Measurements from ENCODE around the gene HOXA6. TPM values are rescaled to one million over a fixed set of nuclear protein-coding genes. Genes with fewer than 3 reads are reported as not detected.

Gene HOXA6
- total RNA-seq, 4 donors from 2014 or later = 0.66 to 0.92 TPM; not detected in 2

- intact Hi-C loops (cut with DNase I) = loop anchor here (10.0 kb wide), 2 partner anchors 835 to 905 kb away; no protein-coding TSS in a partner anchor
- H3K36me3 ChIP-seq = no peaks in the 10 kb centered on the region
- TF ChIP-seq POLR2AphosphoS5 (IDR thresholded peaks at IDR 0.05) (no peak), CTCF (IDR thresholded peaks at IDR 0.05) (no peak), EP300 (IDR thresholded peaks at IDR 0.05) (no peak), POLR2A (IDR thresholded peaks at IDR 0.05; ENCODE audit: low read depth) (no peak)
- WGBS = 53% methylated on average over 7 of the region's 7 CpGs
- no peak overlapping the region for H3K27ac ChIP-seq (replicated peaks in 1 of 4)
- H3K27me3 ChIP-seq = peaks cover 5 to 100% (median 95%) of the 10 kb centered on the region in 4 donors
- peaks cover 29 to 59% (median 46%) of the 10 kb centered on the region in 4 donors for H3K4me1 ChIP-seq
- no peaks in the 10 kb centered on the region for H3K9me3 ChIP-seq
- no peak overlapping the region for H3K4me3 ChIP-seq
- no peak for DNase-seq (ENCODE audit: extremely low spot score)
Observed at GRCh38 chr7:27189997-27190748, 42.6 kb upstream of the HOXA6 start.

- WGBS = 27% methylated on average over 7 of the region's 22 CpGs
- Histone ChIP-seq H3K4me1 (peaks cover 36 to 66% (median 54%) of the 10 kb centered on the region in 4 donors), H3K27ac (replicated peaks in 1 of 4) (no peak overlapping the region), H3K36me3 (no peaks in the 10 kb centered on the region), H3K27me3 (peaks cover 5 to 100% (median 95%) of the 10 kb centered on the region in 4 donors), H3K9me3 (no peaks in the 10 kb centered on the region), H3K4me3 (peak overlapping the region in 3 of 4 donors; percentile 20 to 27 (median 21))
- intact Hi-C loops (cut with DNase I) = no loop called here
- no peak for DNase-seq (ENCODE audit: extremely low spot score)
- TF ChIP-seq POLR2AphosphoS5 (IDR thresholded peaks at IDR 0.05) (no peak), EP300 (IDR thresholded peaks at IDR 0.05) (no peak), POLR2A (IDR thresholded peaks at IDR 0.05; ENCODE audit: low read depth) (no peak), CTCF (IDR thresholded peaks at IDR 0.05) (no peak)
Observed at GRCh38 chr7:27189295-27189996, 41.9 kb upstream of the HOXA6 start.

- intact Hi-C loops (cut with DNase I) = no loop called here
- Histone ChIP-seq H3K9me3 (no peaks in the 10 kb centered on the region), H3K4me3 (peak overlapping the region; percentile 3 to 27 (median 20)), H3K4me1 (peaks cover 44 to 71% (median 61%) of the 10 kb centered on the region in 4 donors), H3K27me3 (peaks cover 9 to 100% (median 95%) of the 10 kb centered on the region in 4 donors), H3K36me3 (no peaks in the 10 kb centered on the region), H3K27ac (replicated peaks in 1 of 4) (no peak overlapping the region)
- no peak for DNase-seq (ENCODE audit: extremely low spot score)
- WGBS = 11% methylated on average over 8 of the region's 49 CpGs
- no peak for TF ChIP-seq POLR2A (IDR thresholded peaks at IDR 0.05; ENCODE audit: low read depth)
- TF ChIP-seq EP300 (IDR thresholded peaks at IDR 0.05) = no peak
- no peak for TF ChIP-seq CTCF (IDR thresholded peaks at IDR 0.05)
- no peak for TF ChIP-seq POLR2AphosphoS5 (IDR thresholded peaks at IDR 0.05)
Observed at GRCh38 chr7:27188386-27189294, 41.1 kb upstream of the HOXA6 start.

DNA sequence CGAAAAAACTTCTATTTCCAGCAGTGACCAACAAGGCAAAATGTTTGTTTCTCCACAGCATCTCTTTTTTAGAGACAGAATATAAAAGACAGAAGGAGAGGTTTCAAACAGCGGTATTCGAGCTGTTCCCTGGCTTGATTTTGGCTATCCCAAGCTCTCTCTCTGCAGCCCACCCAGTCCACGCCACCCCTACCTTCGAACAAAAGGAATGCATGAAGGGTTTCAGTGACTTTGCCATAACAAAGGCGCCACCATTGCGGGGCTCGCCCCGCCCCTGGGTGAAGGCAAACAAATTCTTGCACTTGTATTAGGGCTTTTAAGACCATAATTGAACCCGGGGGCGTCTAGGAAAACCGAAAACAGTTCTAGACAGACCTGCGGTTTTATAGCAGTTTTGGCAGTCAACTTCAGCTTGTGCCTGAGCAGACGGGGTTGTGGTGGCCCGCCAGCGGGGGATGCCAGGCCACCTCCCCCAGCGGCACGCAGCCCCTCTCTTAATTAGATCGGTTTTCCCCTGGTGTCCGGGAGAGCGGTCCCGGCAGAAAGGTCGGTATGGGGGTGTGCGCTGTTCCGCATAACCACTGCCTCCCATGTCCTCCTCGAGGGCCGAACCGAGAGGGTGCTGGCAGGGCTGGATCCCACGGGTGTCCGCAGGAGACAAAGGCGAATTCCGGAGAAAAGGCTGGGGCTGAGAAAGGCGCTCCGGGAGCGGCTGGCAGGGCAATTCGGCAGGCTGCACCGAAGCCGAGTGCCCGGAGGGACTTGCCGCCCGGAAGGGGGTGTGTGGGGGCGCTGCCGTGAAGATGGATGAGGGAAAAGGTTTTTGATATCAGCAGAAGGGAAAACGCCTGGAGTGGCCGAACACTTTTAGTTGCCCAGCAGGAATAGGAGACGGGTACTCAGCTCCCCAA lies 40.2 kb upstream of the HOXA6 start:
- Histone ChIP-seq H3K4me1 (peaks cover 47 to 71% (median 61%) of the 10 kb centered on the region in 4 donors), H3K36me3 (no peaks in the 10 kb centered on the region), H3K4me3 (peak overlapping the region in 2 of 4 donors; percentile 20 to 27), H3K9me3 (no peaks in the 10 kb centered on the region), H3K27me3 (peaks cover 15 to 100% (median 95%) of the 10 kb centered on the region in 4 donors), H3K27ac (replicated peaks in 1 of 4) (no peak overlapping the region)
- no peak for DNase-seq (ENCODE audit: extremely low spot score)
- intact Hi-C loops (cut with DNase I) = no loop called here
- TF ChIP-seq POLR2A (IDR thresholded peaks at IDR 0.05; ENCODE audit: low read depth) (no peak), CTCF (IDR thresholded peaks at IDR 0.05) (no peak), EP300 (IDR thresholded peaks at IDR 0.05) (no peak), POLR2AphosphoS5 (IDR thresholded peaks at IDR 0.05) (no peak)
- 8% methylated on average over 37 of the region's 46 CpGs for WGBS

All from esophagus muscularis mucosa (tissue), 4 donors.